GM18511 (cell line): ENCODE data around the gene STAU1.
"Not testable (repeated sequence)": the region's sequence is repeated elsewhere in the genome, so short reads cannot be mapped to it uniquely, and the experiment has no call there.

ENCODE experiments used
- ATAC-seq: cut with Tn5 transposase; IDR thresholded peaks from one replicate; pipeline ENCODE4 v1.9.1; 2021; ENCODE audit warnings: mild to moderate bottlenecking, moderate library complexity; ENCODE audit not compliant: unreplicated experiment

Gene STAU1

DNA sequence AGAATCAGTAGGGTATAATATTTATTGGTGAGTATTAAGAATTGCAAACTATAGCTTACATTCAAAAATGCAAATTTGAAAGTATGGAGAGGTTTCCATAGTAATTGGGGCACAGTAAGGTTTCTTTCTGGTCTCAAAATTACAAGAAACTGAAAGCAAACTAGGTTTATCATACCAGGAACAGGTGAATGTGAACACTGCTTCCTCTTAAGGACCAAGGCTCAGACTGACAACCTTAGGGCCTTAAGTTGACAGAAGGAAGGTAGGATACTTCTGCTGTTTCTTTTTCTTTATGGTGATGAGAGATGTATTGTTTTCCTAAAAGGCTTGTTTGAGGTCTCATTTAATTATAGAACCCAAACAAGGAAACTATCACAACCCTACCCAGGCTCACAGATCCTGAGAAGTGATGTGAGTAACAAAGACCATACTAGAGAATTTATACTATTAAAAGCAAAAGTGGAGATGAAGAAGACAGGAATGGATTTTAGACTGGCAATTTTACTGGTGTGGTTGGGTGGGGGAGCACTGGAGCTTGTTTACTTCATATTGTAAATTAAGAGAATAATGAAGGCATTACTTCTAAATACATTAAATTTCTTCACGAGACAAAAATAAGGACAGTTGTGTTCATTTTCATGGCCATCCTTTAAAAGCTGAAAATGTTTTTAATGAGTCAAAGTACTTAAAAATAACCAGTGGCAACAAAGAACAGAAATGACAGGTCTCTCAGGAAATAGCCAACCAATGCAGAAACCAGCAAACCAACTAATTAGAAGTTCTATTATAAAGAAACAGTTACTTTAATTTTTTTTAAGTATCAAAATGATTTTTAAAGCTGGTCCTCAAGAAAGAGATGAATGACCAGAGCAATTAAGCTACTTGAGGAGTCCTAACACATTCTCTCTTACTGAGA lies 21.3 kb downstream of the STAU1 start:
- ATAC-seq, result peak; percentile 69

DNA sequence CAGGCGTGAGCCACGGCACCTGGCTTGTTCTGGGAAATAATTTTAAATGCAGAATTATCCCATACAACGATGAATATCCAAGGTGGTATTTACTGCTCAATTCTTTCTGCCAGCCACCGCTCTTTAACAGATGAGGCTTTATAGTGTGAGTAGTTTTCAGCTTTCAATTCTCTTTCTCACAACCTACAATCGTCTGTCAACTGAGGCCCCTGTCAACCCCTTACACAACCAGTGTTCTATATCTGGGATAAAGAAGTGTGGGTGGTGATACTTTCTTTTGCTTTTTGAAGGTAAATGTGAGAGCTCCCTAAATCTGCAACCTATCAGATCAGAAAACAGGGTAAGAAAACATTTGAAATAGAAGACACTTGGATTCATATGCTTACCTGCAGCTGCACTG lies 22.5 kb downstream of the STAU1 start:
- ATAC-seq, result no peak

DNA sequence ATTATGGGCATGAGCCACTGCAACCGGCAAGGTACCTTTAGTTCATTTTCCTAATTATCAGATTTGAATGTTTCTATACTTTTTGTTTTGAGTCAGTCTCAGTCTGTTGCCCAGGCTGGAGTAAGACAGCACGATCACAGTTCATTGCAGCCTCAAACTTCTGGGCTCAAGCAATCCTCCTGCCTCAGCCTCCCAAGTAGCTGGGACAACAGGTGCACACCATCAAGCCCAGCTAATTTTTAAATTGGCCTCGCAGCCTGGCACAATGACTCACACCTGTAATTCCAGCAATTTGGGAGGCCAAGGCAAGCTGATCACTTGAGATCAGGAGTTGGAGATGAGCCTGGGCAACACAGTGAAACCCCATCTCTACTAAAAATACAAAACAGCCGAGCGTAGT lies 24.4 kb downstream of the STAU1 start:
- no peak for ATAC-seq

DNA sequence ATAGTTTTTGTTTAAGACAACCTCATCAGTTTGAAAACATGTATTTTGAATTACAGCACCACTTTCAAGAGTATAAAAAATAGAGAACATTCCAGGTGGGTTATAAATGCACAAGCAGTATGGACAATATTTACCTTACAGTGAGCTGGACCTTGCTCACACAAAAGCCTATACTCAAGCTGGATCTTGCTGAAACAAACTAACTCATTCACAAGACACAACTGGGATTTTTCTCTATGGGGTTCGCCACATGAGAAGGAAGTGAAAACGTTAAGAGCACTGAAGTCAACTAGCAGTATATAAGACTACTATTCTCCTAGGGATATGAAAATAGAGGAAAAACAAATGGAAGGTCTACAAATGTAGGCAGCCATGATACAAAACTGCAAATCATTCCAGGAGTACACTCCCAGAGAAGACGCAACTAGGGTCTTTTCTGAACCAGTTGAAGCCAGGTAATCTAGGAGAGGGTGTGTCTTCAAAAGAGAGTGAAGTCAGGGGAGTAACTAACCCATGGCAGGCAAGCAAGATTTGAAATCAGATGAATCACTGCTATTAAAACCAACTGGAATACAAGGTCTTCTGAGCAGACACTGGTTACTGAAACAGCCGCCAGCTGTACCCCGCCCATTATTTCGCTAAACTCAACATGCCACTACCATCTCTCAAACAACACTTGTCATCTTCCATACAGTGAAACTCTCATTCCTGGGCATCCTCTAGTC lies 26.5 kb downstream of the STAU1 start:
- no peak for ATAC-seq

DNA sequence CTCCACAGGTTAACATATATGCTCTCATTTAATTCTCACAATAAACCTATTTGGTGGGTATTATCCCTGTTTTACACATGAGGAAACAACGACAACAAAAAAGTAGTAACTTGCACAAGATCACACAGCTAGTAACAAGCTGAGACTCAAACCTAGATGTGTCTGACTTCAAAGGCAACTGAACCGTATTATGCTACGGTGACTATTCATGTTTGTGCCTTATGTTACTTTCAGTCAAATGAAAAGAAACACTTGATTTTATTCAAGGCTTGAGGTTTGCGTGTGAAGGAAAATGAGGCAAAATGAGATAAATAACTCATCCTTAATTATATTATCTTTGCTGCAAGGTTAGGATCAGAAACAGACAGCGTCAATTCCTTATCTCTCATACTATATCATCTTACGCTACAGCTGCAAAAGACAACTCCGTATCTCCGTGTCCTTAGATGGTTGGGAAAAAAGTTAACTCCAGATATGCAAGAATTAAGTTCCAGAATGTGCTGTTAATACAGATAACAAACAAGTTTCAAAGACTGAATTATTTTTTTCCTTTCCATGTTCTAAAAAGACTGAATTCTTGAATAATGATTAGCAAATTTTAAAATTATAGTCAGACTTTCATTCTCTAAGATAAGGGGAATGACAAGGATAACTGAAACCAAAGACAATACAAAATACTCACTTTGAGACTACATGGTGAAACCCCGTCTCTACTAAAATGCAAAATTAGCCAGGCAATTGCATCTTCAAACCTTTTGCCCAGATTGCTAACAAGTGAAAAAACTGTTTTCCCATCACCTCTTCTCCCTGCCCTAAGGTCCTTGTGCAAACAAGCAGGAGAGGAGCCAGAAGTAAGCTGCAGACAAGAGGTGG lies 27.8 kb downstream of the STAU1 start:
- no peak for ATAC-seq

DNA sequence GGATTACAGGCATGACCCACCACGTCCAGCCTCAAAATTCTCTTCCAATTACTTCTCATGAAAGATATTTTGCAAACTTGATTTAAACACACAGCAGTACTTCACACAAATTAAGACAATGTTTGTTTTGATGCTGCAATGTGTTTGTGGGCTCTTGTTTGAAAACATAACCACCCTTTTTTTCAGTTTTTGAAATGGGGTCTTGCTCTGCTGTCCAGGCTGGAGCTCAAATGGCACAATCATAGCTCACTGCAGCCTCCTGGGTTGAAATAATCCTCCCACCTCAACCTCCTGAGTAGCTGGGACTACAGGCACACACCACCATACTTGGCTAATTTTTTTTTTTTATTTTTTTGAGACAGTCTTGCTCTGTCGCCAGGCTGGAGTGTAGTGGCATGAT lies 31.0 kb downstream of the STAU1 start:
- no peak for ATAC-seq

DNA sequence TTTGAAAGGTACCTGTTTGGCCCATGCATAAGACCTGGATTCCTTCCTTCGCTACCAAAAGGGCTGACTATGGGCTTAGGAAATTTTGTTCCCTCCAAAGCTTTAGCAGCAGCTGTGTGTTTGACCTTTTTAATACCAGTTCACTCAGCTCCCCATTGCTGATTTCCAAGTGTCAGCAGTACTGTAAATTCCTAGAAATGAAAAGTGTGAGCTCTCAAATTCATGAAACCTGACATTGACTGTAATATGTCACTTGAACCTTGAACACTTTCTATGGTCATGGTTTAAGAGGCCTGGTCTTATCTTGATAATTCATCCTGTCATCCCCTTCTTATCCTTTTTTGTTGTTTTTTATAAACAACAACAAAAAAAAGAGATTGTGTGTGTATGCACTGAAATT lies 31.7 kb downstream of the STAU1 start:
- no peak for ATAC-seq

DNA sequence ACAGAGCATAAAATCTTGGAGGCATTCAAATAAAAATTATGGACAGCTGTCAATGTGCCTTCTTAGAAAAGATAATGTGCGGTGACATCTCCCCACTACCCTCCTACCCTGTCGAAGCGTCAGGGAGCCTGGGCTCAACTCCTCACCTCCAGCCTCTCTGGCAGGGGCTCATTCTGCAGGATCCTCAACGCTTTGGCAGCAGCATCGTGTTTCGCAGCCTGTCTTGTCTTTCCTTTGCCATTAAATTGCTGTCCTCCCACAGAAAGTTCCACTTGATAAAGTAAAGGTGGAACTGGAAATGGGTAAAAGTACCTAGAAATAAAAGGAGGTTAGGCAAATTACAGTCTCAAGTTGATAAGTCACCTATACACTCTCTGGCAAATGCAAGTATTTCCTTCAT lies 36.7 kb downstream of the STAU1 start:
- no peak for ATAC-seq

DNA sequence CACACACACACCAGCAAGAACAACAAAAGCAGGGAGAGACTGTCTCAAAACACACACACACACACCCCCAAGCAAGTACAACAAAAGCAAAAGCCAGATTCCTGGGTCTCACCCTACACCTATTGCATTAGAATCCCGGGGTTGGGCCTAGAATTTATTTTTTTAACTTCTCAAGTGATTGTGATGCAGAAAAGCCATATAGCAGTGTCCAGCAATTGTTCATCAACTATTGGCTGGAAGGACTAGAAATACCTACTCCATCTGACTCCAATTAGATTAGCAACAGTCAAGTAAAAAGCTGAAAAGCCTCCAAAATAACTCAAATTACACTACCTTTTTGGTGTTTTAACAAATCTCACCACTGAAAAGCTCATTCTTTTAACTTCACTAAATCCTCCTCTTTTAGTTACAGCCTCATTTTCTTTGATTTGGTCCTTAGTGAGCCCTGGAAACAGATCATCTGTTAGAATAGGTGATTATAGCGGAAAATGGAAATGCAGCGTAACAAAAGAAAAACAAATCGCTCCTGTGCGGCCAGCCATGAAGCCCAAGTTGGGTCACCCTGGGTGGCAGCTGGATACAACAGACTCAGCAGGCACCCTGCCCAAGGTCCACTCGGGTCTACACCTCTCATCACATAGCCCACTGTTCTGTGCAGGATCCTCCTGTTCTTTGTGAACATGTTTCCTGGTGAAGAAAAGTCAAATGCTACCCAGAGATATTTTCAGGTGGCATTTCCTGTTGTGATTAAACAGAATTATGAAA lies 38.7 kb downstream of the STAU1 start:
- no peak for ATAC-seq

DNA sequence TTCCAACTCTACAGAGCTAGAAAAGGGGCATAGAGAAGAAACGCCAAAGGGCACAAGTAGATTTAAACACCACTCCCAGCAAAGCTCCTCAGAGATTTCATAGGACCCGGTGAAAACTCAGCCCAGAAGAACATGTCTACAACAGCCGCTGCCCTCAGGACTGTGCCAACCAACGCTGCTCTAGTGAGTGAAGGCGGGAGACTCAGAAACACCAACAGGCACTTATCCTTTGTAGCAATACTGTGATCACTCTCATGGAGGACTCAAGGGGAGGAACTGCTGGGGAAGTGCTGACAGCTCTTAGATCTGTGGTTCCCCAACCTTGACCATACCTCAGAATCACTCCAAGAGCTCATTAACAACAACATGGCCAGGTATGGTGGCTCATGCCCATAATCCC lies 39.5 kb downstream of the STAU1 start:
- ATAC-seq, result no peak

DNA sequence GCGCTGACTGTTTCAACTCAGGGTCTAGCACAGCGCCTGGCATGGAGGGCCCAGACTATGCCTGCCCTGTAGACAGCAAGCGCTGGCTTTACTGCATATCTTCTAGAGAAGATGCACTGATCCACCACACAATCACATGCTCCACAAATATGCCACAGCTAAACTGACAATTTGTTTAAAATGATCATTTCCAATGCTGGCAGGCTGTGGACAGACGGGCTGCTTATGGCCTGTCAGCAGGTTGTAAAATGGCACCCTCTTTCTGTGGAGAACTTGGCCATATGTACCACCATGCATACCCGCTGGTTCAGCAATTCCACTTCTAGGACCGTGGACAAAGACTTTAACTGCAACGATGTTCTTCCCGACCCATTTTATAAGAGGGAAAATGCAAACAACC lies 40.8 kb downstream of the STAU1 start:
- no peak for ATAC-seq

DNA sequence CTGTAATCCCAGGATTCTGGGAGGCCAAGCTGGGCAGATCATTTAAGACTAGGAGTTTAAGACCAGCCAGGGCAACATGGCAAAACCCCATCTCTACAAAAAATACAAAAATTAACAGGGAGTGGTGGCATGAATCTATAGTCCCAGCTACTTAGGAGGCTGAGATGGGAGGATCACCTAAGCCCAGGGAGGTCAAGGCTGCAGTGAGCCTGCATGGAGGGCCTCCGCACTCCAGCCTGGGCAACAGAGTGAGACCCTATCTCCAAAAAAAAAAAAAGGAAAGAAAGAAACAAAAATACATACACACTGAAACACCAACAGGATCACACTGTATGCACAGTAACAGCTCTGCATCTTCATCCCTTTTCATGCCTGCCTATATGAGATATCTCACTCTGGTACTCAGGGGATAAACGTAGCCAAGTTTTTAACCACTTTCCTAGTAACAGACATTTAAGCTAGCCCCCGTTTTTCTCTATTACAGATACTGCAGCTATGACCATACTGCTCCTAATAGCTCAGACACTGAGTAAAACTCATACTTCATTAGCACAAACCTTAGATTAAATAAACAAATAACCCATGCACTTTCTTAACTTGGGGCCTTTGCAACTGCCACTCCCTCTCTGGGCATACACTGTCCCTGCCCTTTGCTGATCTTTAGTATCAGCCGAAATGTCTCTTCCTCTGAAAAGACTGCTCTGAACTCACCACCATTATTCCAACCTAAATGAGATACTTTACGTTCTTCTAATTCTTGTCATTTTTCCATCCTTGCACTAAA lies 41.5 kb downstream of the STAU1 start:
- ATAC-seq, result no peak

DNA sequence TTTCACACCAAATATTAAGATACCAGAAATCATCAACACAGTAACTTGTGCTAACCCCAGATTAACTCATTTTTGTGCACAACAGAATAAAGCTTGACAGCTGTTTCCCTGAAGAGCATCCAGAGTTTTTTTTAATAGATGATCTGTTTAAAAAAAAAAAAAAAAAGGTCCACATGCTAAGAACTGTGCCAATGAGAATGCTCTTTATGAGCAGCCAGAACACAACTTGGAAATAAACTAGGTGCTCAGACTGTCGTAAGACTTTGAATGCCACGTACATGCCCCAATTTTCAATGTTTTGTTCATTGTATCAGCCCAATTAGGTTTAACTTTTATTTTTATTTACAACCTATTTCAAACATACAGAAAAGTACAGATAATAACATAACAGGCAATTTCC lies 47.3 kb downstream of the STAU1 start:
- ATAC-seq, result no peak

DNA sequence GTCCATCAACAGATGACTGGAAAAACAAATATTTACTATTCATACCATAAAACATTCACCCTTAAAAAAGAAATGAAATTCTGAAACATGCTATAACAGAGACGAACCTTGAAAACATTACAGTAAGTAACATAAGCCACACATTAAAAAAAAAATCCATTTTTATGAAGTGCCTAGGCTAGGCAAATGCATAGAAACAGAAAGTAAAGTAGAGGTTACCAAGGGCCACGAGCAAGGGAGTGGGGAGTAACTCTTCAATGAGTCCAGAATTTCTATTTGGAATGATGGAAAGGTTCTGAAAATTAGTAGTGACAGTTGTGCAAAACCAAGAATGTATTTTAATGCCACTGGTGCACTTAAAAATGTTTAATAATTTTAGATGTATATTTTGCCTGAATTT lies 47.7 kb downstream of the STAU1 start:
- ATAC-seq, result no peak

DNA sequence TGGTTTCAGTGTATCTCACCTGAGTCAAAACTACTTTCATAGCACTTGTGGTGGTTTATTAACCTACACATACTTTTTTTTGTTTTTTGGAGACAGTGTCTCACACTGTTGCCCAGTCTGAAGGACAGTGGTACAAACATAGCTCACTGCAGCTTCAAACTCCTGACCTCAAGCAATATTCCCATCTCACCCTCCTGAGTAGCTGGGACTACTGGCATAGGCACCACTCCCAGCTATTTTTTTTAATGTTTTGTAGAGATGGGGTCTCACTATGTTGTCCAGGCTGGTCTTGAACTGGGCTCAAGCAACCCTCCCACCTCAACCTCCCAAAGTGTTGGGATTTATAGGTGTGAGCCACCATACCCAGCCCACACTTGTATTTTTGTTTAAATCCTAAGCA lies 49.7 kb downstream of the STAU1 start:
- no peak for ATAC-seq

DNA sequence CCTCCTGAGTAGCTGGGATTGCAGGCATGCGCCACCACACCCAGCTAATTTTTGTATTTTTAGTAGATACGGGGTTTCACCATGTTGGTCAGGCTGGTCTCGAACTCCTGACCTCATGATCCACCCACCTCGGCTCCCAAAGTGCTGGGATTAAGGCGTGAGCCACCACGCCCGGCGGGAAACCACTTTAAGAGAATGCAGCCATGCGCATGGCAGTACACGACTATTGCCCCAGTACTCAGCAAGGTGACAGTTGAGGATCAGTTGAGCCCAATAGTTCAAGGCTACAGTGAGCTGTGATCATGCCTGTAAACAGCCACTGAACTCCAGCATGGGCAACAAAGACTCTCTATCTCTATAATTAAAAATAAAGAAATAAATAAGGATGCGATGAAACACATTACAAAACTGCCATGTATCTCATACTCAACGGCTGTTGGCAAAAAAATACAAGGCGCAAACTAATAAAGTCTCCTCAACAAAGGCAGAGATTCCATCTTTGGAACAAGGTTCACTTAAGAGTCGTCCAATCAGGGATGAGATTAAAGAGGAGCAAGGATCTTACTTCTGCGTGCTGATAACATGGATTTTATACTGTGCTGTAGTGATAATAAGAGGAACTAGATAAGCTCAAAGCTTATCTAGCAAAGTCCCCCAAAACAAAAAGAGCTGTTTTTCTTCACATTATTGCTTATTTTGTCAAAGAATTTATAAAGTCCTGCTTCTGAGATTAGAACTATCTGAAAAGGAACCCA lies 51.1 kb downstream of the STAU1 start:
- ATAC-seq, result no peak

DNA sequence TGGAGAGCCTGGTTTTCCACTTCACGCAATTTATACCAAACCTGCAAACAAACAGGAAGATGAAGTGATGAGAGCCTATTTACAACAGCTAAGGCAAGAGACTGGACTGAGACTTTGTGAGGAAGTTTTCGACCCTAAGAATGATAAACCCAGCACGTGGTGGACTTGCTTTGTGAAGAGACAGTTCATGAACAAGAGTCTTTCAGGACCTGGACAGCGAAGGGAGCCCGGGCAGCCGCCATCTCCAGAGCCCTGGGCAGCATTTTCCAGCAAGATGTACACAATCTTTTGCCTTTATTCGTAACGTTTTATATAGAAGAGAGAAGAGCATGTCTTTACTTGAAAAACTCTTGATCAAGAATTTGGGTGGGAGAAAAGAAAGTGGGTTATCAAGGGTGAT lies 53.3 kb downstream of the STAU1 start:
- ATAC-seq, result not testable (repeated sequence)

DNA sequence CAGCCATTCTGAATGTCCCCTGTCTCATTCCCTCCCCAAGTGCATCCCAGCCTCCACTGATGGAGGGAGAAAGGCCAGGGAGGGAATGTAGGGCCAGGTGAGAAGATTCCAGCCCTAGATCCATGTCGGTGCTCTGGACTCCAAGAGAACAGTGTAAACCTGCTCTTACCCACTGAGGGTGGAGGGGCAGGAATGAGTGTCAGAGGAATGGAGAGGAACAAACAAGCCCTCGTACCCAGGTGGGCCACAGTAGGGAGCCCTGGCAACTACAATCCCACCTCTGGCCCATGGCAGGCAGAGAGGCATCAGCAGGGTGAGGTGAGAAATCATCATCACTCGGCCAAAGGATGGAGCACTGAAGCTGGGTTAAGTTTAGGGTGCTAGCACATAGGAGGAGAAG lies 54.6 kb downstream of the STAU1 start:
- ATAC-seq, result no peak

DNA sequence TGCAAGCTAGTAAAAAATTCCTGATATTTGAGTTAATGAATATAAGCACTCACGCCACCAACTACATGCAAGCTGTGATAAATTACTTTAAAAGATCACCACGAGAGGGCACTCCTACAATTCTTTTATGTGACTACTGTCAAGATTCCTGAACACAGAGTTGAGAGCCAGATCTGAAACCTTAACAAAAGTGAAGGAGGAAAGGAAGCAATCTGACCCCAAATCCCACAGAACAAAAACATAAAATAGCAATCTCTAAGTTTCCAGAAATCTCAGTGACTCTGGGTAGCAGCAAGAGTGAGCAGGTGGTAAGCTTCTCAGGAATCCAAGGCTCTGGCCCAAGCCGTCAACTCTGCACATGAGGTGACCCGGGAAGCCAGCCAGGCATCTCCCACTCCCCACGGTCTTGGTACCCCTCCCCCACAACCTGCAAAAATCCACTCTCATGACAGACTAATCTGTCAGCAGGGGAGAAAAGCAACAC lies 55.1 kb downstream of the STAU1 start:
- ATAC-seq, result no peak
